NCI-H526 (cell line): ENCODE data around the gene CRPPA.
"Not testable (repeated sequence)": the region's sequence is repeated elsewhere in the genome, so short reads cannot be mapped to it uniquely, and the experiment has no call there.

Source experiments
- DNase-seq, 2 experiments: peaks; one replicate each; lab custom pipeline; 2025; lab: John Stamatoyannopoulos, UW

The CRPPA gene

DNA sequence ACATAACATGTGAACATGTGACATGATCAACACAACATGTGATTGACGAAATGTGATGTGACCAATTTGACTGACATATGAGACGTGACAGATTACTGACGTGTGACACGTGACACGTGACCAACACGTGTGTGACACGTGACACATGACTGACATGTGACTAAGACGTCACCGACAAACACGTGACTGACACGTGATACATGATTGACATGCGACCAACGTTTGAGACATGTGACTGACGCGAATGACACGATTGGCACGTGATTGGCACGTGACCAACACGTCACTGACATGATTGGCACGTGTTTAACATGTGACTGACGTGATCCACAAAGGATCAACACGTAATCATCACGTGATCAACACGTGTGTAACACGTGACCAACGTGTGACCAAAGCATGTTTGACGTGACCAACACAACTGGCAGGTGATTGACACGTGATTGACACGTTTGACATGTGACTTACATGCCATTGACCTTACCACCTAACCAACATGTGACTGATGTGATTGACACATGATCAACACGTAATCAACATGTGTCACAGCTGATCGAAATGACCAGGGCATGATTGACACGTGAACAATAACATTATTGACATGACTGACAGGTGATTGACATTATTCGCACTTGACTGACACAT lies 23.7 kb downstream of the CRPPA start:
- DNase-seq = no peak

DNA sequence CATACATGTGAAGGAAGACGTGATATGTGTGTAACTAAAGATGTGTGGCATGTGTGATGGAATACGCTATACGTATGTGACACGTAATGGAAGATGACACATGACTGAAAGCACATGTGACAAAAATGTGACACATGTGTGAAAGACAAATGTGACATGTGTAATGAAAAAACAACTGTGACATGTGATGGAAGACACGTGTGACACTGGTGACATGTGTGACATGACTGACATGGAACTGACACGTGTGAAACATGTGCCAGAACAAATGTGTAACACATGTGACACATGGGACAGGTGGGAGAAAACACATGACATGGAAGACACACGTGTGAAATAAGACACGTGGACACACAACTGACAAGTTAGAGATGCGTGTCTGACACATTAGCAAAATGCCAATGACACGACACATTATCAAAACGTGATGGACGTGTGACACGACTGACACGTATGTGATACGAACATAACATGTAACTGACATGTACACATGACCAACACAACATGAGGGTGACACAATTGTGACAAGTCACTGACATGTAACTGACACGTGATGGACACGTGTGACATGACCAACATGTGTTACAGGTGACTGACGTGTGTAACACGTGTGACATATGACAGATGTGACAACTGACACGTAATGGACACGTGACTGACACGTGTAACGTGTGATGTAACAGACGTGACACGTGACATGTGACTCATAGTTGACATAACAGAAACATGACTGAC lies 24.4 kb downstream of the CRPPA start:
- DNase-seq = no peak

DNA sequence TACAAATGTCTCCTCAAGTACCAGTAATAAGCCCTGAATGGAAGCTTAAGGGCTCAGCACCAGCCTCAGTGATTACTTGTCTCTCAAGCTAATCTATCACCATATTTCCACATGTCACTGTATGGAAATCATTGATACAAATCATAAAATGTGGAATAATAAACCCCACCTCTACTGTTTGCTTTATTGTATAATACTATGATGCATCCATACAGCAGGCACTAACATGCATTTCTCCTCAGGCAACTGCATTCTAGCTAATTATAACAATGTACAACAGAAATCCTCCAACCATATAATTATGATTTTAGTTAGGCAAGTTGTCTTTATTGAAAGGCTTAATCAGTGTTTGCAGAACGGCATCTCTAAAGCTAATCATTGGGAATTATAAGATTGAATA lies 26.2 kb downstream of the CRPPA start:
- no peak for DNase-seq

DNA sequence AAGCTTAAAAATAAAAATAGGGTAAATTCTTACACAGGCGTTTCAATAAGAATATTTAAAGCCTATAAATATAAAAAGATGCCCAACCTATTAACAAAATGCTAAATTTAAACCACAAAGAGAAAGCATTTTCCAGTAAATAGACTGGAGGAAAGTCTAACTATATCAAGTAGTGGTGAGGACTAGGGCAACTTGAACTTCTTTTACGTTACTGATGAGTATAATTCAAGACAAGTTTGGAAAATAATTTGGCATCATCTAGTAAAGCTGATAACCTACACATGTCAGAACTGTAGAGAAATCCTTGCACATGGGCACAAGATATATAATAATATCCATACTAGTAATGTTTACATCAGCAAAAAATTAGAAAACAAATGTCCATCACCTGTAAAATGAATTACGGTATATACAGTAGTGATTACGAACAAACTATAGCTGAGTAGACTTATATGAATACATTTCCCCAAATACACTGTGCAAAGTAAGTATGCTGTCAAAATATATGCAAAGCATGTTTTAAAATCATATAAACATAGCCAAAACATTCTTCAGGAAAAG lies 27.4 kb downstream of the CRPPA start:
- DNase-seq = no peak

DNA sequence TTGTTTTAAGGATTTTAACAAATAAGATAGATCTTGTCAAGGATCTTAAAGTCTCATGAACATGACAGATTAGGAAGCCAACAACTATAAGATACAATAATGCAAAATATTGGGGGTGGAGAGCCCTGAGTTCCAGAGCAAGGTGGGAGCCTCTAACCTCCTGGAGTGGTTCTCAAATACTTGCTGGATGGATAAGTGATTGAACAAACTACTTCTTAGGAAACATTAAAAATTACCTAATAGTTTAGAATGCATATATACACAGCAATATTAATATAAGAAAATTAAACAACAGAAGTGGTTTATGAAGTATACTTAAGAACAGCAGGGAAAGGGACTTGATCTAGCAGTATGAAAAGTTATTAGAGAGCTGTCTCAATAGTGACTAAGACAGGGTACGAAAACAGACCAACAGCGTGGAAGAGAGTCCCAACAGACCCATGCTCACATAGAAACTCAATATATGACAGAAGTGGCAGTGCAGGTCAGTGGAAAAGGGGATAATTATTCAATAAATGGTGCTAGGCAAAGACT lies 28.3 kb downstream of the CRPPA start:
- no peak for DNase-seq

DNA sequence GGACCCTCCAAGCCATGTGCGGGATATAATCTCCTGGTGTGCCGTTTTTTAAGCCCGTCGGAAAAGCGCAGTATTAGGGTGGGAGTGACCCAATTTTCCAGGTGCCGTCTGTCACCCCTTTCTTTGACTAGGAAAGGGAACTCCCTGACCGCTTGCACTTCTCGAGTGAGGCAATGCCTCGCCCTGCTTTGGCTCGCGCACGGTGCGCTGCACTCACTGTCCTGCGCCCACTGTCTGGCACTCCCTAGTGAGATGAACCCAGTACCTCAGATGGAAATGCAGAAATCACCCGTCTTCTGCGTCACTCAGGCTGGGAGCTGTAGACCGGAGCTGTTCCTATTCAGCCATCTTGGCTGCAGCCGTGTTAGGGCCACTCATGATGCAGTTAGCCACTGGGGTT lies 37.6 kb downstream of the CRPPA start:
- not testable (repeated sequence) for DNase-seq

DNA sequence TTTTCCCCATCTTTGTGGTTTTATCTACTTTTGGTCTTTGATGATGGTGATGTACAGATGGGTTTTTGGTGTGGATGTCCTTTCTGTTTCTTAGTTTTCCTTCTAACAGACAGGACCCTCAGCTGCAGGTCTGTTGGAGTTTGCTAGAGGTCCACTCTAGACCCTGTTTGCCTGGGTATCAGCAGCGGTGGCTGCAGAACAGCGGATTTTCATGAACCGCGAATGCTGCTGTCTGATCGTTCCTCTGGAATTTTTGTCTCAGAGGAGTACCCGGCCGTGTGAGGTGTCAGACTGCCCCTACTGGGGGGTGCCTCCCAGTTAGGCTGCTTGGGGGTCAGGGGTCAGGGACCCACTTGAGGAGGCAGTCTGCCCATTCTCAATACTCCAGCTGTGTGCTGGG lies 38.2 kb downstream of the CRPPA start:
- DNase-seq = not testable (repeated sequence)
